D341Med (cell line): ENCODE results near the gene S100A7.
A peak's percentile ranks its signal among the peaks of the same experiment; 100 is the strongest.

Experiments used
- DNase-seq: peaks from one replicate; pipeline ENCODE4 v3.0.0; 2012; ENCODE audit warnings: low spot score

The S100A7 gene

GRCh38 chr1:153460551-153460950, at the start of gene S100A7:
Gene S100A7, minus strand, starts transcription at chr1:153460651. Its CDS starts 1,638 bp downstream, at chr1:153459013.
- DNase-seq, result no peak

DNA sequence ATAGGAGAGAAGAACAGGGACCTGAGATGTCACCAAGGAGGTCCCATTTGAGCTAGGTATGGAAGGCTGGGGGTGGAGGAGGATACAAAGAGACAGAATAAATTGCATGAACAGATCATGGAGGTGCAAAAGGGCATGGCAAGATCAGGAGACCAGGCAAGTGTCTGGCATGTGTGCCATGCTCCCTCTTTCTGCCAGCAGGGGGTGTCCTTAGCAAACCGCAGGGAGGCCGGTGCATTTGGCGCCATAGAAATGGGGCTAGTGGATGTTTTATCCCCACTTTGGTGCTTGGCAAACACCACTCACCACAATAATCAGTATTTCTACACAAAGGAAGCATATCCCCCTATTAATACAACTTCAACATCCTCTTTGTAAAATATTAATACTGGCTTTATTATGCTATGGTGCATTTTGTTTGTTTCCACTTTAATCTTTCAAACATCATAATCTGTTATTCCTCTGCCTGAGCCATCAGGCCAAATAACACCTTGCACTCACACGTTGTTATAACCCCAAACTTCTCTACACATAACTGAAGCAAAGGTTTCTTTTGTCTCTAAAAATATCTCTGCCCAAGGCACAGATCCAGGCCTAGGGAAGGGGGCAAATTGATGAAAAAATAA, 49.4 kb upstream of the S100A7 start:
- DNase-seq, result peak; percentile 86

DNA sequence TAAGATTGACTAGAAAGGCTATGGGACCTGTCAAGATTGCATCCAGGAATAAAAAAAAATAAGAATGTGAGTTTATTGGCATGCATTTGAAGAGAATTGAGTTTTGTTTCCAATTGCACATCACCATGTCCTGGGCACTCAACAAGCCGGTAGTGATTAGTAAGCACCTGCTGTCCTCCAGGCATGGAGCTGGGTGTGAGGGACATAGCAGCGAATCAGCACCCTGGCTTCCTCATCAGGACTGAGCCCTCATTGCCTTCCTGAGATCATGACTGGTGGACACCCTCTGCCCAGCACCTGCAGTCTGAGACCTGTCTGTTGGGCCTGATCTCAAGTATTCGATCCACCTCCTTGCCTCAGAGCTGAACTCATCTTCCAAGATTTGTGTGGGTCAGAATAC, 48.6 kb upstream of the S100A7 start:
- no peak for DNase-seq

GRCh38 chr1:153507926-153508583, 47.6 kb upstream of the S100A7 start:
- DNase-seq, result no peak

- no peak for DNase-seq
Observed at GRCh38 chr1:153506831-153507413, 46.5 kb upstream of the S100A7 start.

GRCh38 chr1:153506386-153506785, 45.9 kb upstream of the S100A7 start:
- DNase-seq, result no peak

DNA sequence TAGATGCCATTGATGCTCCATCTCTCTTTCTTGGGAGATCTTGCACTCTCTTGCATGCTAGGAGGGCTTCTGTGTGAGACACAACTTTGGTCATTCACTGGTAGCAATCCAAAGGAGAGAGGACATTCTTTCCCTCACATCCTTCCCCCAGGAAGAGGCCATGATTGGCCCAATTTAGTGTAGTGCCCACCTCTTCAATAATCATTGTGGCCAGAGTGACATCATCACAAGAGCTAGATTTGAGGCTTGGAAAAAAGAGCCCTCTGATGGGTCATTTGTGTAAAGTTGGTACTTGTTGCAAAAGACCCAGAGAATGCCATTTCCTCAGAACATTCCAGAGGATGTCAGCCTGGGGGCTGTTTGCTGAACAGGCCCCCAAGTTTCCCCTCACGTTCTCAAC, 45.1 kb upstream of the S100A7 start:
- no peak for DNase-seq

DNA sequence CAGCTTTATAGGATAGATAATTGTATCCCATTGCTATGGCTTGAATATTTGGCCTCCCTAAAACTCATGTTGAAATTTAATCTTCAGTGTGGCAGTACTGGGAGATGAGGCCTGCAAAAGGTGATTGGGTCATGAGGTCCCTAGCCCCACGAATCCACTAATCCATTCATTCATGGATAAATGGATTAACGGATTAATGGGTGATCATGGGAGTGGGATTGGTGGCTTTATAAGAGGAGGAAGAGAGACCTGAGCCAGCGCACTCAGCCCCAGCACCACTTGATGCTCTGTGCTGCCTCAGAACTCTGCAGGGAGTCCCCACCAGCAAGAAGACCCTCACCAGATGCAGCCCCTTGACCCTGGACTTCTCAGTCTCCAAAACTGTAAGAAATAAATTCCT, 43.3 kb upstream of the S100A7 start:
- no peak for DNase-seq

- no peak for DNase-seq
Observed at GRCh38 chr1:153498746-153499145, 38.3 kb upstream of the S100A7 start.

DNA sequence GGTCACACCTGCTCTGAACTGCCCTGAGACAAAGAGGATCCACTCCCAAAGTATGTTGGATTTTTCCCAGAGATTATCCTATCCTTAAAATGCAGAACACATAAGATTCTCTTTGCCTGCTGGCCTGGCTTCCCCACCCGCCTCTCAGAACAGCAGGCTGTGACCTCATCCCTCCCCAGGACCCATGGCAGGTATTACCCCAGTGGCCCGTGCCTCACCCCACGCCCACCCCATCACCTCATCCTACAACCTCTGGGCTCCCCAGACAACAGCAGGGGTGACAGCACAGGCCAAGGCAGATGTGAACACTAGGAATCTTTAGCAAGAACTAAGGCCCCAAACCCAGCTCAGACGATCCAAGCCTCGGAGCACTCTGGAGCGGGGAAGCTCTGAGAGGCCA, 35.1 kb upstream of the S100A7 start:
- no peak for DNase-seq

- DNase-seq, result peak; percentile 82
Observed at GRCh38 chr1:153494976-153495535, 34.6 kb upstream of the S100A7 start.

- DNase-seq, result no peak
Observed at GRCh38 chr1:153493343-153493960, 33.0 kb upstream of the S100A7 start.

DNA sequence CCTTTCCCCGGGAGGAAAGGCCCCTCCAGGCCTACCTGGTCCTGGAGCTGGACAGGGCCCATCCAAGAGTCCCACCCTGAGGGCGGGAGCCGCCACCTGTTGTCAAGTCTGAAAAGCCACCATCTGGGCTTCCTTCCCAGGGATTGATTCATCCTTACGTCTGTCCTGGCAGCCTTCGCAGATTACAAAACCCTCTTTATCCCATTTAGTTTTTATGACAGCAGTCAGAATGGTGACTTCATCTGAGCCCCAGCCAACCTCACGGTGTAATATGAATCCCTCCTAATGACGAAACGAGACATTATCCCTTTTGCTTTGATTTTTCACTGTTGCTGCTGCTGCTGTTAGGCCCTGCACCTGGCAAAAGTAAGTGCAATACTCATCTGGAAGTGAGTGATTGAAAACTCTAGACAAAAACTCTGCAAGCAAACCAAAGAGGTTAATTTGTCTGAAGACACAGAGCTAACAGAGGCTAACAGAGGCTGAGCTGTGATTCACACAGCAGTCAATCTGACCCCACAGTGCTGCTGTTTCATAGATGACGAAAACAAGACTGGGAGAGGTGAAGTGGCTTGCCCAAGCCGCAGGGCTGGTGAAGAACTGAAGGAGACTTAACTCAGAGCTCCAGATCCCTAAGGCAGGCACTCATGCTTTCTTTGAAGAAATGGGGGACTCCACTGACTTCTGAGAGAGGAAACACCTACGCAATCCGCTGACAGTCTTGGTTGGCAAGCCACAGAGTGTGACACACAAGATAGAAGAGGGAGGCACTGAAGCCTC, 30.0 kb upstream of the S100A7 start:
- no peak for DNase-seq

GRCh38 chr1:153488731-153489130, 28.3 kb upstream of the S100A7 start:
- no peak for DNase-seq

DNA sequence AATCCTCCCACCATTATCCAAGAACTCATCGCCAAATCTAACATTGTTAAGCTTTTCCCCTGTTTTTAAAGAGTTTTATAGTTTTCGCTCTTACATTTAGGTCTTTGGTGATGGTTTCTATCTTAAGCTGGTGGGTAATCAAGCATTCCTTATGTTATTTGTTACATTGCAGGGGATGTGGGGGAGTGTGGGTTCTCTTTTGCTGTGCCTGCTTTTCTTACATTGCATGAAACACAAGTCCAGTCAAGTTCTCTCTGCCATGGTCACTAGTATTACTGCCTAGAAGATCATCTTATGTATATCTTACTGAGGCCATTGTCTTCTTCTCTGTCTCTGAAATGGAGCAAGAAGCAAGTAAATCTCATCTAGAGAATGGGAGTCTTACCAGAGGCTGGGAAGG, 27.3 kb upstream of the S100A7 start:
- no peak for DNase-seq

GRCh38 chr1:153485863-153486262, 25.4 kb upstream of the S100A7 start:
- no peak for DNase-seq

DNA sequence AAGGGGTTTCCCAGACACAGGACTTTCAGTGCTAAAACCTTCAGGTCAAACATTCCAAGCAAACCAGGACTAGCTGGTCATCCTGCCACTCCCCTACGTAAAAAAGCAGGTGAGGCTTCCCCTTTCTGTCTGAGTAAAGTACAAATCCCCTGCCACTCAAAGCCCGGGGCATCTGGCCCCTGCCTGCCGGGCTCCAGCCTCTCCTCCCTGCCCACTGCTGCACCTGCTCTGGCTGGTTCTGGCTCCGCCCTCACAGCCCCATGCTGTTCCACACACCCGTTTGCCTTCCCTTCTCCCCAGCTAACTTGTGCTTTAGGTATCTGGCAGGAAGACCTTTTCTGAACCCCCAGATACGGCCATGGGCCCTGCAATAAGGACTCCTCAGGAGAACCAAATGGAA, 23.3 kb upstream of the S100A7 start:
- no peak for DNase-seq

- no peak for DNase-seq
Observed at GRCh38 chr1:153481124-153481523, 20.7 kb upstream of the S100A7 start.

DNA sequence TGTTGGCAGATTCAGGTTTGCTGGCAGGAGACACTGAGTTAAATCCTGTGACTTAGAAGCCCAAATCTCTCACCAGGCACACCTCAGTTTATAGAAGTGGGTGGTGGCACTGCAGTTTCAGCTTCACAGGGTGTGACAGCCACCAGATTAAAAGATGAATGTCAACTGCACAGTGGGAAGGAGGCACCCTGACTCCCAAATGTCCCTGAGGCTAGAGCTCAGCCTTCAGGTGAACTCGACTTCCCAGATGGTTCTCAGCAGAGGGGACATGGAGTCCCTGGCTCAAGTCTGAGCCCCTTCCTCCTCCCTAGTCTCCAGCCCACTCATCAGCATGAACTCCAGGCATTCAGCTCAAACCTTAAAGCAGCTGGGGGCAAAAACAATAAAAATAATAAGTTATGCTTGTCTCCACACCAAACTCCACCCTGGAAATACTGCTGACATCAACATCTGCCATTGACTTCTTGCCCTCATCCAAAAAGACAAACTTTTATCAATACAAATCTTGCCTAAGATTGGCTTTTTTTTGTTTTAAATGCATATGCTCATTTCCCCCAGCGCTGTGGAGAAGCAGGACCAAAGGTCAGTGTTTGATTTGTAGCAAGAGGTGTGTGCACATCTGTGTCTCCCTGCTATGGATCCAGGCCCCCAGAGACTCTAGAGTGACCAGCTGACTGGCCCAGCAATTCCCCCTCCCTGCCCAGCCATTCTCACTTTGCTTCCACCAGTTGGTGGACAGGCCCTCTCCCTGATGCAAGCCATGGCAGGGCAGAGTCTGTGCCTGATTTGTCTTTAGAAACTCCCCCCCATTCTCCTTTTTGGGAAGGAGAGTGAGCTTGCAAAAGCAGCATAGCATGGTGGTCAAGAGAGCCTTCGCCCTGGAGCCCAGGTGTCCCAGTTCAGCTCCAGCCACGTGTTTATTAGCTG, 18.5 kb upstream of the S100A7 start:
- DNase-seq, result no peak

- DNase-seq, result no peak
Observed at GRCh38 chr1:153478047-153478691, 17.7 kb upstream of the S100A7 start.
